HG03442 (cell line): ENCODE measurements around the gene SLC7A10.

Experiments
- ATAC-seq: cut with Tn5 transposase; IDR thresholded peaks from one replicate; pipeline ENCODE4 v1.9.1; 2021; ENCODE audit warnings: mild to moderate bottlenecking, moderate library complexity; ENCODE audit not compliant: unreplicated experiment

The SLC7A10 gene

DNA sequence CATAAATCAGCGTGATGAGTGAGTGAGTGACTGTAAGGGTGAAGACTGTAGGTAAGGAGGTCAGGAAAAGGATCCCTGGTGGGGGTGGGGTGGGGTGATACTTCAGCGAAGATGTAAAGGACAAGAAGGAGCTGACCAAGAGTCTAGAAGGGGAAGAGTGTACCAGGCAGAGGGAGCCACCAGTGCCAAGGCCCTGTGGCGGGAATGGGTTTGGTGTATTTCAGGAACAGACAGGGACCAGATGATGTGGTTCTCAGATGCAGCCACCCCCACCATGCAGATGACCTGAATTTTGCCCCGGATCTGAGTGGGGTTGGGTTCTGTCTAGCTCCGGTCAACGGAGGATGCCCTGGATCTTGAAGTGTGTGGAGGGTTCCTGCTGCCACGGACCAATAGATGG is 30.1 kb upstream of the SLC7A10 start:
- ATAC-seq = no peak

DNA sequence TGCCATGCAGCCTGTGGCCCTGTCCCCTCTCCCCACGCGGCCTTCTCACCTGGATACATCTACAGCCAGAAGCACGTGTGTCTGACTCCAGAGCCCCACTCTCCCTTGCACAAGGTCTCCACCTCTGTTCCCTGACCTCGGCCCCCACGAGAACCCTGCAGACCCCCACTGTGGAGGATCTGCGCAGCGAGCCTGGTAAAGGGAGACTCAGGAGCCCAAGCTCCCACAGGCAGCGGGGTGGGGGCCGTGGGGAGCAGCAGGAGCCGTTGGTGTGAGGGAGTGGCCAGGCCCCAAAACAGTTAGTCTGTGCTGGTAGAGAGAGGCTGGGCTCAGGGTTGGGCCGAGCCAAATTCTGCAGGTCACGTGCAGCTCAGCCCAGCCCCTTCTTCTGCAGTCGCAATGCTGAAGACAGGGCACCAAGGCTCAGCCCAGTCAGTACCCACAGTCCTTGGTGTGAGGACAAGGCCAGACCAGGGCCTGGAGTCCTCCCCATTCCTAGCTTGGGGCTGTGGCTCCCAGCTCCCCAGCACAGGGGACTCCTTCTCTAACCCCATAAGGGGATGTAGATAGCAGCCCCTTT is 28.7 kb upstream of the SLC7A10 start:
- no peak for ATAC-seq

DNA sequence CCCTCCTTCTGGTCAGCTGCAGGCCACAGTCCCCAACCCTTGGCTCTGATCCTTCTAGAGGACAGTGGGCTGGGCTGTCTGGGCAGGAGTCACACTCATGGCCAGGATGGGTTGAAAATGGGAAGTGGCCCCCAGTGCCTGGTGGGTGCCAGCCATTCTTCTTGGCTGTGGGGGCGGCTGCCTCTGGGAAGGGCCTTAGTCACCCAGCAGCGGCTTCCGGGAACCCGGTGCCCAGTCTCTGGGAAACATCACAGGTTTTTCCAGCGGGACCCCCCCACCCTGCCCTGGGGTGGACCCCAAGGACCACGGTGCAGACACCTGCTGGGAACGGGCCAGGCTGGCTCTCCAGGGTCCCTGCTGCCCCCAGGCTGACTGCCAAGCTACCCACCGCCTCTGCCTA is 27.3 kb upstream of the SLC7A10 start:
- no peak for ATAC-seq

DNA sequence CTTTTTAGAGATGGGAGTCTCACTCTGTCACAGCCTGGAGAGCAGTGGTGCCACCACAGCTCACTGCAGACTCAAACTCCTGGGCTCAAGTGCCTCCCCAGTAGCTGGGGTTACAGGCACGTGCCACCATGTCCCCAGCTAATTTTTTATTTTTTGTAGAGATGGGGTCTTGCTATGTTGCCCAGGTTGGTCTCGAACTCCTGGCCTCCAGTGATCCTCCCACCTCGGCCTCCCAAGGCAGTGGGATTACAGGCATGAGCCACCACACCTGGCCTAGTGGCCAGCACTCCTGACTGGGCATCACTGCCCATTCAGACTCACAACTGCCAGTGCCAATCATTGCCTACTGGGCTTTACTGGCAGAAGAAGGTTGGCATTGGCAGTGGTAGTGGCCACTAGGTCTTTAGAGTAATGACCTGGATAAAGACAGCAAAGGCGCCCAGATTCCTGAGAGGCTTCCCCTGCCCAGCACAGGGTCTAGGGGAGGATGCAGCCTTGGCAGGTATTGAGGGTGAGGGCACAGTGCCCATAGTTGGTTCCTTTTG is 26.8 kb upstream of the SLC7A10 start:
- ATAC-seq = no peak

DNA sequence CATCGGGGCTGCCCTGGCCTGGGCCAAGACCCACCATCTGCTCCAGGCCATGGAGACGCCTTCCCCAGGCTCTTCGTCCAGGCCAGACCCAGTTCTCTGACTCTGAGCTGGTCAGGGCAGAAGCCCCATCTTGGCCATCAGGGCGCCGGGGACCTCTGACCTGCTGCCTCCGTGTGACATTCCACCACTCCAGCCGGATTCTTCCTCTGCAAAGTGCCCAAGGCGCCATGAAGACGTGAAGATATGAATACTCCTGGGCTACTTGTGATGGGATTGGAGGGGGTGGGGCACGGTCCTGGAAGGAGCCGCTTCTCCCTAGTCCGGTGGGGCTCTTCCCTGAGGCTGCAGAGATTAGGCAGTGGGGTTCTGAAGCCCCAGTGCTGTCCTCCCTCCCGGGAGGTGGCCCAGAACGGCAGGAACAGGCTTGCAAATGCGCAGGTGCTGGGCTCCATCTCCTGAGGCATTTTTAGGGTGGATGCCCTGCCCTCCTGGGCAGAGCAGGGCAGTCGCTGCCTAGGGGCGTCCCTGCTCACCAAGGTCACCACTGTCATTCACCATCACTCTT is 26.0 kb upstream of the SLC7A10 start:
- no peak for ATAC-seq

DNA sequence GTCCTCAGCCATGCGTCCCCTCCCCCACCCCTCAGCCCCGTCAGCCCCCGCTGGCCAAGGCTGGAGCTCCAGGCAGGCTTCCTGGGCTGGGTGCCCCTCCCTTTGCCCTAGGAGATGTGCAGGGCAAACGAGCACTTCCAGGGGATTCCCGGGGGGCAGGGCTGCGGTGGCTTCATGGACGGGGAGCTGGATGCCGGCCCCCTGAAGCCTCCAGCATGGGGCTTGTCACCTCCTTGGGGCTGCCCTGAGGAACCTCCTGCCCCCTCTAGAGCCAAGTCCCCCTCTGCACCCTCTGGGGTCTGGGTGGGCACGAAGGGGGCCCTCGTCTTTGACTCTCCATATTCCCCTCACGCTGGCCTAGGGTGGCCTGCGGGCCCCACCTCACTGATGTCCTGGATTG is 25.4 kb upstream of the SLC7A10 start:
- ATAC-seq = no peak

DNA sequence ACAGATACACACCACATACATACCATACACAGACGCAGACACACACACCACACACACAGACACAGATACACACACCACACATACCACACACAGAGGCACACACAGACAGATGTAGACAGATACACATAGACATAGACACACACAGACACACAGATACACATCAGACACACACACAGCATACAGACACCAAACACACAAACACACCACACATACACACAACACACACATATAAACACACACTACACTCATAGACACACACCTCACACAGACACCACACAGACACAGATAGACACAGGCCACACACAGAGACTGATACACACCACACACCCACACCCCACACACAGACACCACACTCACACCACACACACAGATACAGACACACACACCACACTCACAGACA is 24.9 kb upstream of the SLC7A10 start:
- no peak for ATAC-seq

DNA sequence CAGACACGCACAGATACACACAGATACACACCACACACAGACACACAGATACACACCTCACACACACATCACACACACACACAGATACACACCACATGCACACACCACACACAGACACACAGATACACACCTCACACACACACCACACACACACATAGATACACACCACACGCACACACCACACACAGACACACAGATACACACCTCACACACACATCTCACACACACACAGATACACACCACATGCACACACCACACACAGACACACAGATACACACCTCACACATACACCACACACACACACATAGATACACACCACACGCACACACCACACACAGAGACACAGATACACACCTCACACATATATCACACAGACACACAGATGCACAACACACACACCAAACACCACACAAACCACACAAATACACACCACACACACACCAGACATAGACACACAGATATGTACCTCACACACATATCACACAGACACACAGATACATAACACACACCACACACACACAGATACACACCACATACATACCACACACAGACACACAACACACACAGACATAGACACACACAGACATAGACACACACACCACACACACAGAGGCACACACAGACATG is 24.2 kb upstream of the SLC7A10 start:
- no peak for ATAC-seq

DNA sequence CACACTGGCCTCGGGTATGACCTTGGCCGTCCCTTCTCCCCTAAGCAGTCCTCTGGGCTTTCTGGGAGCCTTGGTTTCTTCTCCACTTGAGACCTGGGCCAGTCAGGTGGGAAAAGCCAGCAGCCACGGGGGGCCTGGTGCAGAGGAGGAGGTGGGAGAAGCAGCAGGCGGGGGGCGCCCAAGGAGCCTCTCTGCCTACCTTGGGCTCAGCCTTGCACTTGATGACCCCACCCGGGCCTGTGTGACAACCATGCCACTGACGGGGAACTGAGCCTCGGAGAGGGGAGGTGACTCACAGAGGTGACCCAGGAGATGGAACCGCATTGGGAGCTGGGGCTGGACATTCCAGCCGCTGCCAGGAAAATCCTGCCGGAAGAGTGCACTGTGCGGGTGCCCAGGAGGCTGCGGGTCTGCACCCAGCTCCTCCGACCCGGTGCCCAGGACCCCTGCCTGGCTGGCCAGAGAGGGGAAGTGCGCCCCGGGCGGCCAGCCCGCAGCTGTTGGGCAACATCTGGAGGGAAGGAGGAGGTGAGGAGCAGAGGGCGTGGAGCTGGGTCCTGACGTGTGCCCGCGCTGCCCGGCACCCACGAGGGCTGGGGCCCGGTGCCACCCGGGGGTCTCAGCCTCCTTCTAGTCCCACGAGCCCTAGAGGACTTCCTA is 23.4 kb upstream of the SLC7A10 start:
- no peak for ATAC-seq

DNA sequence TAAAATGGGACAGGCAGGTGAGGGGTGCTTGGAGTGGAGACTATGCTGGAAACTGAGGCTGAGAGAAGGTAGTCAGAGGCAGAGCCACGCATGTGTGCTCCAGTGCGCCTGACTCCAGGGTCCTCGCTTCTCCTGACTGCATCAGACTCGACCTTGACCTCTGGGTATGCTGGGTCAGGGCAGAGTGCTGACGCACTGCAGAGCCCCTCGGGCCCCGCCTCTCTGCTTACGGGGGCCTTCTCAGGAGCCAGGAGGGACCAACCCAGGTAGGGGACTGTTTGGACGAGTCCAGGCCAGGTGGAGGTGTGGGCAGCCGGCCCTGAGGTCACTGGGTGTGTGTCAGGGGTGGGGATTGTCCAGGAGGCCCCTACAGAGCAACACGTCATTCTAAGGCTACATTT is 22.9 kb upstream of the SLC7A10 start:
- ATAC-seq = no peak

DNA sequence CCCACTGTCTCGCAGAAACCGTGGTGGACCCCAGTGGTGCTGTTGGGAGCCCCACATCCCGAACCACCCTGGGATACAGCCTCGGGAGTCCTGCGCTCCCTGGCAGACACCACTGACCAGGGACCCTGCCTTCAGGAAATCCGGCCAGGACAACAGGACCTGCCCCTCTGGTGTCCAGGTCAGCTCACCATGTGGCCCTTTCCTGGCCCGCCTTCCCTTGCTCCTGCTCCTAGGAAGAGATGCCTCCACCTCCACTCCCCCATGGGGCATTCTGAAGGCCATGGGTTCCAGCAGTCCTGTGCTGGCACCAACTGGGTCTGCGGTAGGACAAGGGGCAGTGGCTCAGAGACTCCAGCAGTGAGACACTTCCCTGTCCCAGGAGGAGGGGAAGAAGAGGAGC is 22.5 kb upstream of the SLC7A10 start:
- no peak for ATAC-seq

DNA sequence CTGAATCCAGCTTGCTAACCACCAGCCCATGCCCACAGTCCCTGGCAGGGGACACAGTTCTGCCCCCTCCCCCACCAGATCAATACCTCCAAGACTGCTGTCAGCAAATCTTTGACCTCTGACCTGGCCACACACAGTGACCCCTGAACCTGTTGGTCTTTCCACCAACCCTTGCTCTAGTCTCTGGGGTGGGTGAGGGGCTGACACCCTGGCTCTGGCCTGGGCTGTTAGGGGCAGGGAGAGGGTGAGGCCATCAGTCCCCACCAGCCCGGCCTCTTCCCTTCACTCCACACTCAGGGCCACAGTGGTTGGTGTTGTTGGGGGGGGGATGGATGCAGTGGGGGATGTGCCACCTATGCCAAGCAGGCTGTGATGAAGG is 21.8 kb upstream of the SLC7A10 start:
- no peak for ATAC-seq

DNA sequence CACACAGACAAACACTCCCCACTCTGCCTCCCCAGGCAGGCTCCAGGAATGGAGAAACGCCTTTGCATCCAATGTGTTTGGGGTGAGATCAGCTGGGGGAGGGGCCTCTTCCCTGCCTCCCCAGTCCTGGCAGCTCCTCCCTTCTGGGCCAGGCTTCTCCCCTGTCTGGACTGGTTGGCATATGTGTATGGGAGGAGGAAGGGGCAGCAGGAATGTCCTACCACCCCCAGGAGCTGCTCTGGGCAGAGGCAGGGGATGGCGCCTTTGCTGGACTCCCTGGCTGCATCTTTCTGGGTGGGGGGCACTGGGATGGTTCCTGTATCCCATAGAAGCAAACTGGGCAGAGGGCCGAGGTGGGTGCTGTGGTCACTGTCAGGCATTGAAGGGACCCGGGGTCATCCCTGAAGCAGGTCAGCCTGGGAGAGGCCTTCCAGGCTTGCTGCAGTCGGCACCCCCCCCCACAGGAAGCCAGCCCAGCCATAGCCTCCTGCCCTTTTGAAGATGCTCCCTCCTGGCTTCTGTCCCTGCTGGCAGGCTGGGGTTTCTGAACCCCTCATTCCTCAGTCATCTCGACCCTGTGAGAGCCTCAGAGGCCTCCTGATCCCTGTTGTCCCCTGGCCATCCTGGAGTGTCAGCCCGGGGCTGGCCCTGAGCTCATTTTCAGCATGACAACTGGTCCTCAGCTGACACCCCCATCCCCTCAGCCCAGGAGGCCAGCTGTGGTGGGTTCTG is 21.2 kb upstream of the SLC7A10 start:
- ATAC-seq = no peak

DNA sequence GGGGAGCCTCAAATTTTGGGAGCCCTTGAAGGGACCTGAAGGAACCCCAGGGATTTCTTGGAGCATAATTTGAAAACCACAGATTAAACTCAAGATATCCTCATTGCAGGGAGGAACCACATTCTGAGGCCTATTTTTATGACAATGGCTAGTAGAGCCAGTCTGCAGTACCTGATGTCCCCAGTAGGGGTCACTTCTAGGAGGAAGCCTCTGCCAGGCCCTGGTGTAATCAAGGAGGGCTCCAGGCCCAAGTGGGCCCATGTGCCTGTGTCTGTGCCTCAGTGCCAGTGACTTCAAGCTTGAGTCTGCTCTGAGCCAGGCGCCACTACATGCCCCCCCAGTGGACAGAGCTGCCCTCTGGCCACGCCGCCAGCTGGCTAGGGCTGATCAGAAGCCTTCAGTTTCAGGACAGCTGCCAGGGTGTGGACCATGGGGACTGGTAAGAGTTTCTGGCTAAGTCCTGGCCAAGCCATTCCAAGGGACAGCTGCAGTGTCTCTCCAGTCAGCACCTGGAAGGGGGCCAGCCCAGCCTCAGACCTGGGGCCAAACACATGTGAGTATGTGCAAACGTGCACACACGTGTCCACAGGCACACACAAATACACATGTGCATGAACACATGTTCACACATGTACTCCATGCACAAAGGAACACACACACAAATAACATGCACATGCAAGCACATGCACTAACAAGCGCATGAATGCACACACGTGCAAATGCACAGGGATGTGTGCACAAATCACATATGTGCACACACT is 20.5 kb upstream of the SLC7A10 start:
- ATAC-seq = no peak

DNA sequence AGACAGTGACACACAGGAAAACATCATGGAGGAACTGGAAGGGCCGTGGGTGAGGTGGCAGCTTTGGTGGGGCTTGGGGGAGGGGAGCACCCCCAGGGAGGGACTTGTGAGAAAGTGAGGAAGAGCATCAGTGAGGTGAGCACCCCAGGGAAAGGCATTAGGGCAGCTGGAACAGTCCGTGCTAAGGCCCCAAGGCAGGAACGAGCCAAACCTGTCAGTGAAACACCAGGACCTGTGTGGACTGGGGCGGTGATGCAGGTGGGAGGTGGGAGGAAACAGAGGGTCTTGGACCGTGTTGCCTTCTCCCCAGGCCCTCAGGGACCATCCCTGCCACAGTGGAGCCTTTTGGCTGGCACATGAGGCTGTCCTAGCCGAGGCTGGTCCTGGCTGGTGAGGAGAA is 17.3 kb upstream of the SLC7A10 start:
- ATAC-seq = no peak

DNA sequence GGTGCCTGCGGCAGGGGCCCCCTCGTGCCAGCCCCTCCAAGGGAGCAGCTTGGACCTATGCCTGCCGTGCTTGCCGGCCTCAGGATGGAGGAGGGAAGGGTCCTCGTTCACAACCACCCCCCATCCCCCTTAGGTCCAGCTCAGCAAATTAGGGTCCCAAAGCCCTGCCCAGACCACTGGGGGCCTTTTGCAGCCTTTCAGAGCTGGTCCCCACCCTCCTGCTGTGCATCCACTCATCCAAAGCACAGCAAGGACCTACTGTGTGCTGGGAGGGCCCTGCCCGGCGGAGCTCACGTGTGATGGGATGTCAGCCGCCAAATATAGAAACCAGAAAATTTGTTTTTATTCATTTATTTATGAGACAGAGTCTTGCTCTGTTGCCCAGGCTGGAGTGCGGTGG is 16.5 kb upstream of the SLC7A10 start:
- ATAC-seq = no peak

DNA sequence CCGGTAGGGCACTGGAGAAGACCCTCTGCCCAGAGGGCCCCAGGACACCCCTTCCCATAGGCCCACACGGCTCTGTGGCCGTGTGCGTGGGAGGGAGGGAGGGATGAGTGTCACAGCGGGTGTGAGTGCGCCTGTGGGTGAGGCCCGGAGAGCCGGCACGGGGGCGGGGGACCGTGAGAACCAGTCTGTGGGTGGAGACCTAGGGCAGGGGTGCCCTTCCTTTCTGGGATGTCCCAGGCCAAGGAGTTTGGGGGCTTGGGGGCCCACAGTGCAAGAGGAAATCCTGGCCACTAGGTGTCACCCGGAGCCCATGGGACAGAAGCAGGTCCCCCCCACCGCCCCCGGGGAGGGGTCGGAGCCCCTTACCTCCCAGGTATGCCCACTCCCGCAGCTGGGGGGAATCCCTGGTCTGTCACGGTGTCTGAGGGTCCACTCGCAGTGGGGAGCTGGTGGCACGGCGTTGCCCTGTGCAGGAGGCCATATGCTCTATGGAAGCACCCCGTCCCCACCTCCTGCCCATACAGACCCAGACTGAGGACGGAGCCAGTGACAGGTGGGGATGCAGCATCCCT is 16.0 kb upstream of the SLC7A10 start:
- ATAC-seq = no peak

DNA sequence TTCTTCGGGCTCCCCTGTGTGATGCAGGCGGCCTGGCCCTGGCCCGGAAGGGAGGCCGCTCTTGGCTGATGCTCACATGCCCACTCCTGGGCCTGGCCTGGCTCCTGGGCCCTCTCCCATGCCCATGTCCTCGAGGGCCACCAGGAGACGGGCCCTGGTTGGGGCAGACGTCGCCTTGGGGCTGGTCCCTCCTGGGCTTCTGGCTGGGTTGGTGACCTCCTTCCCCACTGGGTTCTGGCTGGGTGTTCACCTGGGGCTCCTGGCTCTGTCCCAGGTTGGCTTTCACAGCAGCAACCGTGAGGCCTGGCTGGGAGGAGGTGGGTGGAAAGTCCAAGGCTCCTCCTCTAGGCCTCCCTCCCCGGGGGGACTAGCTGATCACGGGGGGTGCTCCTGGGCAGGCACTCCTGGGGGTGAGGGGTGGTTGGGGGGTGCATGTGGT is 15.5 kb upstream of the SLC7A10 start:
- no peak for ATAC-seq

DNA sequence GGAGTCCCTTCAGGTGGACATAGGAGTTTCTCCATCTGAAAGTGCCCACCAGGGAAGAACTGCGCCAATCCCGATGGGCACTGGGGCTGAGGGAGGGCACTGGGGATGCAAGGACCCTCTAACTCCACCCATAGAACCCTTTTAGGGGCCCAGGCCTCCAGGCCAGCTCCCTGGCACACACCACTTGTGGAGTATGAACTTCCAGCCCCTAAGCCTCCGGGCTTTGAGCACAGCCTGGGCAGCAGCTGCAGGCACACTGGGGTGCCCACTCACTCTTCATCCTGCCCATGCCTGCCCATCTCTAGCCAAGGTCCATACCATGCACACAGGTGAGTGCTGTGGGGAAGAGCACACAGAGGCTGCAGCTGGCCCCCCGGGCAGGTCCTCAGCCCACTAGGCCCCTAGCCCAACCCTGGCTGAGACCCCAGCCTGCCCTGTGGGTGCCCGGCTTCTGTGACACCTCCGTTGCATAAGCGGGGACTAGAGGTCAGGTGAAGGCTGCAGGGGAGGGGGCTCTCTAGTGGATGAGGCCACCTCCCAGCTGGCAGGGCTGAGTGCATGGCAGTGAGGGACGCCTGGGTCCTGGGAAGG is 14.6 kb upstream of the SLC7A10 start:
- no peak for ATAC-seq
